ENCODE measurements around the gene MEG3. TPM values are rescaled to one million over a fixed set of nuclear protein-coding genes. Genes with fewer than 3 reads are reported as not detected.

Gene MEG3
- total and polyA plus RNA-seq, 2 donors from 2014 or later: 24.0 to 29.6 TPM

- H3K36me3 ChIP-seq (ENCODE audit: control insufficient read depth in 2 of 3, insufficient read depth in 3 of 3, low read length in 3 of 3): no peaks in the 10 kb centered on the region
- no peak for TF ChIP-seq CTCF (IDR thresholded peaks at IDR 0.05; ENCODE audit: borderline replicate concordance, extremely low read depth, insufficient read depth)
- H3K27me3 ChIP-seq (ENCODE audit: control insufficient read depth, insufficient read depth, low read length): no peaks in the 10 kb centered on the region
- no peaks in the 10 kb centered on the region for H3K4me1 ChIP-seq (ENCODE audit: control insufficient read depth in 2 of 3, insufficient read depth in 2 of 3, low read depth in 1 of 3, low read length in 3 of 3)
- intact Hi-C loops (cut with DNase I): no loop called here
- FAIRE-seq (no peak), DNase-seq (peak in 1 of 5 donors; percentile 41)
- peaks cover 0 to 25% (median 2%) of the 10 kb centered on the region in 3 donors for H3K9me3 ChIP-seq (ENCODE audit: control insufficient read depth in 2 of 3, insufficient read depth in 1 of 3, low read length in 3 of 3)
- no peak overlapping the region for H3K4me3 ChIP-seq (ENCODE audit: low read length in 3 of 3)
- no peak overlapping the region for H3K27ac ChIP-seq (ENCODE audit: low read depth in 2 of 2, low read length in 2 of 2)
- no peak overlapping the region for H3K9ac ChIP-seq (ENCODE audit: low read length in 3 of 3)
Measured at GRCh38 chr14:100807496-100807895, 18.4 kb upstream of the MEG3 start.

DNA sequence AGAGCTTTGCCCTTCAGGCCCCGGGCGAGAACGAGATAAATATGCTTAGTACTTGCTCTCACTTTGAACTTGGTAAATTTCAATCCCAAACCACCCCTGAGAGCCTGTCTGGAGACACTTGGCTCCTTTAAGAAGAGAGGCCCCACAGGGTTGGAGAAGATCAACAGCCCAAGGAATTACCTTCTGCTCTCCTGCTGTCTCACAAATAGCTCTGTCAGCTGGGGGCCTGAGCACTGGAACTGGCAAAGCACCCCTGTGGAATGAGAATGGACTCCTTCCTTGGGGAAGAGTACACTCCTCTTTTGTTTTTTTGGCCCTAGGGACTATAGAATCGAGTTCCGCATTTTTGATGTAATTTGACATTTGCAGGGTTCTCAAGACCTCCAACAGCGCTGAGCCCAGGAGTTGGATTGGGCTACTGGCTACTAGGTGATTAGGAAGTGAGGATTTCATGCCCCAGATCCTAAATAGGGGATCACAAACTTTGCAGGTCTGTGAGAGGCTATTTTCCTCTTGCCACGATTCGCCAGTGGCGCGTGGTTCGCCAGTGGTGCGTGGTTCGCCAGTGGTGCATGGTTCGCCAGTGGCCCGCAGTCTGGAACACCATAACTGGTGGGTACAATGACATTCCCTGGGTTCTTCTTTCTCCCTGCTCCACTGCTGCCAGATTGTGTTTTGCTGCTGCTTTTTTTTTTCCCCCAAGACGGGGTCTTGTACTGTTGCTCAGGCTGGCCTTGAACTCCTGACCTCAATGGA lies 17.8 kb upstream of the MEG3 start:
- Histone ChIP-seq H3K27me3 (ENCODE audit: control insufficient read depth, insufficient read depth, low read length) (no peaks in the 10 kb centered on the region), H3K4me1 (ENCODE audit: control insufficient read depth in 2 of 3, insufficient read depth in 2 of 3, low read depth in 1 of 3, low read length in 3 of 3) (no peaks in the 10 kb centered on the region), H3K27ac (ENCODE audit: low read depth in 2 of 2, low read length in 2 of 2) (no peak overlapping the region), H3K9me3 (ENCODE audit: control insufficient read depth in 2 of 3, insufficient read depth in 1 of 3, low read length in 3 of 3) (peaks cover 0 to 25% (median 2%) of the 10 kb centered on the region in 3 donors), H3K9ac (ENCODE audit: low read length in 3 of 3) (no peak overlapping the region), H3K36me3 (ENCODE audit: control insufficient read depth in 2 of 3, insufficient read depth in 3 of 3, low read length in 3 of 3) (no peaks in the 10 kb centered on the region), H3K4me3 (ENCODE audit: low read length in 3 of 3) (no peak overlapping the region)
- intact Hi-C loops (cut with DNase I): no loop called here
- no peak for TF ChIP-seq CTCF (IDR thresholded peaks at IDR 0.05; ENCODE audit: borderline replicate concordance, extremely low read depth, insufficient read depth)
- peak in 1 of 5 donors; percentile 13 for DNase-seq
- FAIRE-seq: no peak

DNA sequence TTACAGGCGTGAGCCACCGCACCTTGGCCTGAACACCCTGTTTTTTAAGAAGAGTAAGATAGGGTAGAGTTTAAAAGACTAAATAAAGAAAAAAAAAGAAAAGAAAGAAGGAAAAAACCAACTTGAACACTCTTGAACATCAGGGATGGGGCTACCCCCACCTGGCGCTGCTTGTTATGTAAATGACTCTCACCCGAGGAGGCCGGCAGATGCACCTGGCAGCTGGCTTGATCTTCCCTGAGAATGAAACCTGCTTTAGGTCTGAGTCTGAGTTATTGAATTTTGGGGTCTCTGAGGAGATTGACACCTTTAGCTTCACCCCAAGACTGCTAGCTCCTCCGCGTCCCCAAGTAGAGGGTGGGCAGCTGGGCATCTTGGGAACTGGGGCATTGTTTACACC lies 15.5 kb upstream of the MEG3 start:
- DNase-seq: peak in 1 of 5 donors; percentile 29
- H3K9me3 ChIP-seq (ENCODE audit: control insufficient read depth in 2 of 3, insufficient read depth in 1 of 3, low read length in 3 of 3): peaks cover 0 to 25% (median 2%) of the 10 kb centered on the region in 3 donors
- H3K27ac ChIP-seq (ENCODE audit: low read depth in 2 of 2, low read length in 2 of 2): no peak overlapping the region
- intact Hi-C loops (cut with DNase I): no loop called here
- no peaks in the 10 kb centered on the region for H3K27me3 ChIP-seq (ENCODE audit: control insufficient read depth, insufficient read depth, low read length)
- H3K9ac ChIP-seq (ENCODE audit: low read length in 3 of 3): no peak overlapping the region
- FAIRE-seq: no peak
- no peaks in the 10 kb centered on the region for H3K36me3 ChIP-seq (ENCODE audit: control insufficient read depth in 2 of 3, insufficient read depth in 3 of 3, low read length in 3 of 3)
- no peak for TF ChIP-seq CTCF (IDR thresholded peaks at IDR 0.05; ENCODE audit: borderline replicate concordance, extremely low read depth, insufficient read depth)
- no peak overlapping the region for H3K4me3 ChIP-seq (ENCODE audit: low read length in 3 of 3)
- no peaks in the 10 kb centered on the region for H3K4me1 ChIP-seq (ENCODE audit: control insufficient read depth in 2 of 3, insufficient read depth in 2 of 3, low read depth in 1 of 3, low read length in 3 of 3)

Measured in kidney (tissue), 14 donors.